GM12878 (cell line): ENCODE data around the gene PTPRM.

Source experiments
- EP300 ChIP-seq, 2 experiments: fragments of 150-350 bp in 1 of 2; IDR thresholded peaks; 2 replicates each; pipeline ENCODE4 v1.6.1; 2011 to 2012; ENCODE audit warnings: low read depth in 2 of 2, low read length in 2 of 2, borderline replicate concordance in 1 of 2, improper control_type of control experiment in 1 of 2, inconsistent platforms in 1 of 2; ENCODE audit not compliant: control insufficient read depth in 1 of 2
- JUNB ChIP-seq: IDR thresholded peaks from 2 replicates; pipeline ENCODE4 v1.6.1; 2016; ENCODE audit warnings: antibody characterized with exemption, mild to moderate bottlenecking
- RAD21 ChIP-seq: IDR thresholded peaks from 2 replicates; pipeline ENCODE4 v1.6.1; 2011; ENCODE audit warnings: mild to moderate bottlenecking, low read depth, low read length, moderate library complexity; ENCODE audit not compliant: insufficient read depth
- RBBP5 ChIP-seq: fragments of 200-600 bp; sonication (generic); conservative IDR thresholded peaks from 2 replicates; pipeline ENCODE4 v1.6.1; 2016
- RCOR1 ChIP-seq: conservative IDR thresholded peaks from 2 replicates; pipeline ENCODE4 v1.6.1; 2012; ENCODE audit warnings: low read depth, low read length, improper control_type of control experiment
- ZNF24 ChIP-seq: fragments of 450-650 bp; IDR thresholded peaks from 2 replicates; pipeline ENCODE4 v1.6.1; 2017; ENCODE audit warnings: antibody characterized with exemption, mild to moderate bottlenecking
- ZNF384 ChIP-seq: IDR thresholded peaks from 2 replicates; pipeline ENCODE4 v1.6.1; 2012; ENCODE audit warnings: low read depth, mild to moderate bottlenecking, low read length, improper control_type of control experiment, borderline replicate concordance
- TF ChIP-seq, protein P1 (sequence below), 3 experiments: IDR thresholded peaks in 2 of 3; conservative IDR thresholded peaks in 1 of 3; 2 replicates each; pipeline ENCODE4 v1.5.1; 2011; ENCODE audit warnings: low read depth in 3 of 3, low read length in 3 of 3, mild to moderate bottlenecking in 3 of 3, control low read depth in 2 of 3, moderate library complexity in 2 of 3, inconsistent platforms in 1 of 3, mixed read lengths in 1 of 3; ENCODE audit not compliant: control insufficient read depth in 2 of 3, insufficient read depth in 1 of 3; ENCODE audit errors: extremely low read depth in 1 of 3
- TF ChIP-seq, protein P2 (sequence below): fragments of 450-650 bp; IDR thresholded peaks from 2 replicates; pipeline ENCODE4 v1.6.1; 2017; ENCODE audit warnings: mild to moderate bottlenecking
- TF ChIP-seq, protein P3 (sequence below): IDR thresholded peaks from 2 replicates; pipeline ENCODE4 v1.6.1; 2012; ENCODE audit warnings: low read depth, low read length, improper control_type of control experiment

DNA sequence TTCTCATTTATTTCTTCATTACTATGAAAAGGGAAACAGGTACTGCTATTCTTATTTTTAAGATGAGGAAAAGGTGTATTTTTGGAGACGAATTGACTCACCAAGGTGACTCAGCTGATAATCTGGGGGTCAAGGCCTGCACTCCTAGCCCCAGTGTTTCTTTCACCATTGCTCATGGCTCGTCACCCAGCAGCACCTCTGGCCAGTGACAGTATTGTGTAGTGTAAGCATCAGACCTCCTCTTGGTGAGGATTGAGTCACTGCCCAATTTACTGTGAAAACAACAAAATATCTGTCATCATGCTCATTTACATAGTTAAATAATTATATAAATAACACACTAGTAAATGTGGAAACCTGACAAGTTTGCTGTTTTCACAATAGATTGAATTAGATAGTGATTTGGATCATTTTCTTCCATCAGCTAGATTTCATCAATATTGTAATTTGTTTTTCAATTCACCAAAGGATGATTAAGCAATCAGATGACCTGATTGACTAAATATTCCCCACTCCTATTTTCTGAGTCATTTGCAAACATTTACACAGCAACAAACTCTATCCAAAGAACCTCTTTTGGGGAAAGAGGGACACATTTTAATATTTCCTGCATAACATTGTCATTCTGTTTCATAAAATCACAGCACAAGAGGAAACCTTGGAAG lies 549.4 kb downstream of the PTPRM start:
- no peak for TF ChIP-seq EP300 (IDR thresholded peaks at IDR 0.05; ENCODE audit: borderline replicate concordance in 1 of 2, control insufficient read depth in 1 of 2, low read depth in 2 of 2, low read length in 2 of 2)
- TF ChIP-seq, protein P1, sequence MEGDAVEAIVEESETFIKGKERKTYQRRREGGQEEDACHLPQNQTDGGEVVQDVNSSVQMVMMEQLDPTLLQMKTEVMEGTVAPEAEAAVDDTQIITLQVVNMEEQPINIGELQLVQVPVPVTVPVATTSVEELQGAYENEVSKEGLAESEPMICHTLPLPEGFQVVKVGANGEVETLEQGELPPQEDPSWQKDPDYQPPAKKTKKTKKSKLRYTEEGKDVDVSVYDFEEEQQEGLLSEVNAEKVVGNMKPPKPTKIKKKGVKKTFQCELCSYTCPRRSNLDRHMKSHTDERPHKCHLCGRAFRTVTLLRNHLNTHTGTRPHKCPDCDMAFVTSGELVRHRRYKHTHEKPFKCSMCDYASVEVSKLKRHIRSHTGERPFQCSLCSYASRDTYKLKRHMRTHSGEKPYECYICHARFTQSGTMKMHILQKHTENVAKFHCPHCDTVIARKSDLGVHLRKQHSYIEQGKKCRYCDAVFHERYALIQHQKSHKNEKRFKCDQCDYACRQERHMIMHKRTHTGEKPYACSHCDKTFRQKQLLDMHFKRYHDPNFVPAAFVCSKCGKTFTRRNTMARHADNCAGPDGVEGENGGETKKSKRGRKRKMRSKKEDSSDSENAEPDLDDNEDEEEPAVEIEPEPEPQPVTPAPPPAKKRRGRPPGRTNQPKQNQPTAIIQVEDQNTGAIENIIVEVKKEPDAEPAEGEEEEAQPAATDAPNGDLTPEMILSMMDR (IDR thresholded peaks at IDR 0.05 in 2 of 3, conservative IDR thresholded peaks at IDR 0.05 in 1 of 3; ENCODE audit: control insufficient read depth in 2 of 3, extremely low read depth in 1 of 3, insufficient read depth in 1 of 3, low read depth in 3 of 3, low read length in 3 of 3), result no peak
- TF ChIP-seq, protein P2, sequence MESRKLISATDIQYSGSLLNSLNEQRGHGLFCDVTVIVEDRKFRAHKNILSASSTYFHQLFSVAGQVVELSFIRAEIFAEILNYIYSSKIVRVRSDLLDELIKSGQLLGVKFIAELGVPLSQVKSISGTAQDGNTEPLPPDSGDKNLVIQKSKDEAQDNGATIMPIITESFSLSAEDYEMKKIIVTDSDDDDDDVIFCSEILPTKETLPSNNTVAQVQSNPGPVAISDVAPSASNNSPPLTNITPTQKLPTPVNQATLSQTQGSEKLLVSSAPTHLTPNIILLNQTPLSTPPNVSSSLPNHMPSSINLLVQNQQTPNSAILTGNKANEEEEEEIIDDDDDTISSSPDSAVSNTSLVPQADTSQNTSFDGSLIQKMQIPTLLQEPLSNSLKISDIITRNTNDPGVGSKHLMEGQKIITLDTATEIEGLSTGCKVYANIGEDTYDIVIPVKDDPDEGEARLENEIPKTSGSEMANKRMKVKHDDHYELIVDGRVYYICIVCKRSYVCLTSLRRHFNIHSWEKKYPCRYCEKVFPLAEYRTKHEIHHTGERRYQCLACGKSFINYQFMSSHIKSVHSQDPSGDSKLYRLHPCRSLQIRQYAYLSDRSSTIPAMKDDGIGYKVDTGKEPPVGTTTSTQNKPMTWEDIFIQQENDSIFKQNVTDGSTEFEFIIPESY, result no peak
- TF ChIP-seq ZNF24, result no peak
- TF ChIP-seq ZNF384, result no peak
- no peak for TF ChIP-seq RCOR1
- TF ChIP-seq, protein P3, sequence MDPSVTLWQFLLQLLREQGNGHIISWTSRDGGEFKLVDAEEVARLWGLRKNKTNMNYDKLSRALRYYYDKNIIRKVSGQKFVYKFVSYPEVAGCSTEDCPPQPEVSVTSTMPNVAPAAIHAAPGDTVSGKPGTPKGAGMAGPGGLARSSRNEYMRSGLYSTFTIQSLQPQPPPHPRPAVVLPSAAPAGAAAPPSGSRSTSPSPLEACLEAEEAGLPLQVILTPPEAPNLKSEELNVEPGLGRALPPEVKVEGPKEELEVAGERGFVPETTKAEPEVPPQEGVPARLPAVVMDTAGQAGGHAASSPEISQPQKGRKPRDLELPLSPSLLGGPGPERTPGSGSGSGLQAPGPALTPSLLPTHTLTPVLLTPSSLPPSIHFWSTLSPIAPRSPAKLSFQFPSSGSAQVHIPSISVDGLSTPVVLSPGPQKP, result no peak
- TF ChIP-seq RAD21, result no peak
- TF ChIP-seq RBBP5, result no peak
- no peak for TF ChIP-seq JUNB
